GM18867 (cell line): ENCODE data around the gene KCND3.

ENCODE experiments used
- ATAC-seq: cut with Tn5 transposase; IDR thresholded peaks from one replicate; pipeline ENCODE4 v1.9.1; 2021; ENCODE audit warnings: mild to moderate bottlenecking, moderate library complexity; ENCODE audit not compliant: unreplicated experiment

Gene KCND3

GRCh38 chr1:111988743-111989453 is 570 bp downstream of the KCND3 start:
- no peak for ATAC-seq

GRCh38 chr1:111988377-111988742 is 1.1 kb downstream of the KCND3 start:
- no peak for ATAC-seq

GRCh38 chr1:111987502-111987901 is 2.0 kb downstream of the KCND3 start:
- ATAC-seq: no peak

GRCh38 chr1:111983500-111983899 is 6.0 kb downstream of the KCND3 start:
- no peak for ATAC-seq

- ATAC-seq: no peak
Measured at GRCh38 chr1:111982428-111982827, 7.0 kb downstream of the KCND3 start.

GRCh38 chr1:111981871-111982270 is 7.6 kb downstream of the KCND3 start:
- ATAC-seq: no peak

GRCh38 chr1:111981090-111981489 is 8.4 kb downstream of the KCND3 start:
- ATAC-seq: no peak

GRCh38 chr1:111980686-111981085 is 8.8 kb downstream of the KCND3 start:
- no peak for ATAC-seq

- no peak for ATAC-seq
Measured at GRCh38 chr1:111978695-111979094, 10.8 kb downstream of the KCND3 start.

GRCh38 chr1:111977378-111977777 is 12.1 kb downstream of the KCND3 start:
- no peak for ATAC-seq

GRCh38 chr1:111976842-111977241 is 12.6 kb downstream of the KCND3 start:
- ATAC-seq: no peak

- no peak for ATAC-seq
Measured at GRCh38 chr1:111976332-111976731, 13.1 kb downstream of the KCND3 start.

GRCh38 chr1:111973150-111973790 is 16.2 kb downstream of the KCND3 start:
- no peak for ATAC-seq

GRCh38 chr1:111971396-111971795 is 18.1 kb downstream of the KCND3 start:
- no peak for ATAC-seq

GRCh38 chr1:111968511-111968910 is 21.0 kb downstream of the KCND3 start:
- ATAC-seq: no peak

GRCh38 chr1:111967886-111968285 is 21.6 kb downstream of the KCND3 start:
- ATAC-seq: no peak

GRCh38 chr1:111967067-111967690 is 22.3 kb downstream of the KCND3 start:
- ATAC-seq: no peak

GRCh38 chr1:111965781-111966443 is 23.6 kb downstream of the KCND3 start:
- no peak for ATAC-seq

GRCh38 chr1:111963985-111964738 is 25.3 kb downstream of the KCND3 start:
- ATAC-seq: no peak

GRCh38 chr1:111961773-111962565 is 27.5 kb downstream of the KCND3 start:
- no peak for ATAC-seq
